NCI-H2227 (cell line): ENCODE results near the gene PRKN.
"Not testable (repeated sequence)": the region's sequence is repeated elsewhere in the genome, so short reads cannot be mapped to it uniquely, and the experiment has no call there.

Experiments
- DNase-seq: peaks from one replicate; lab custom pipeline; 2025; ENCODE audit not compliant: unreplicated experiment; lab: John Stamatoyannopoulos, UW

PRKN gene

DNA sequence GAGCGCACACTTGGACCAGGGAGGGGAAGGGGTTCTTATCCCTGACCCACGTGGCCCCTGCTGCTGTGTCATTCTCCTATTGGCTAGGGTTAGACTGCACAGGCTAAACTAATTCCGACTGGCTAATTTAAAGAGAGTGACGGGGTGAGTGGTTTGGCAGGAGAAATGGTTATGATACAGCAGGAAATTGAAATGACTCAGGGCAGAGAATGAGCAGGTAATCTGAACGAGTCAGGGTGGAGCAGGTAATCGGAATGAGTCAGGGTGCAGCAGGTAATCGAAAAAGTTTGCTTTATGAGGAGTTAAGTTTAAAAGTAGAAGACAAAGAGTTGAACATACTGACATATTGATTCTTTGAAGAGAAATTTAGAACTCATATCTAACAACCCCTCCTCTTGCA lies 1417.8 kb downstream of the PRKN start:
- not testable (repeated sequence) for DNase-seq

DNA sequence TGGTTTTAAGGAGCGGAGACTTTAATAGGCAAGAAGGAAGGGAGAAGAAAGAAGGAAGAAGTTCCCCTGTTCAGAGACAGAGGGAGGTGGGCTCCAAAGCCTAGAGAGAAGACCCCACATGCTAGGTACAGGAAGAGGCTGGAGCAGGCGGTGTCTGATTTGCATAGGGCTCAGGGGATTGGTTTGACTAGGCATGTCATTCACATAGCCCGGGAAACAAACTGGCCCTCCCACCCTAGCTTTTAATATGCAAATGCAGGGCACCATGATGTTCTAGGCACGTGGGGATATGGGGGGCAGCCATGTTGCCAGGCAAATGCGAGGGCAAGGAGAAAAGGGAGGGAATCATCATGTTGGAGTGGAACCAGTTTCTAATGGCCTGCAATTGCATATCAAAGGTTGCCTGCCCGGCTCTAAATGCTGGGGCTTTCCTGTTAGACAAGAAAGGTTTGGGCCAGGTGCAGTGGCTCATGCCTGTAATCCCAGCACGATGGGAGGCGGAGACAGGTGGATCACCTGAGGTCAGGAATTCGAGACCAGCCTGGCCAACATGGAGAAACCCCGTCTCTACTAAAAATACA lies 1419.4 kb downstream of the PRKN start:
- DNase-seq = no peak

GRCh38 chr6:161305860-161306259 lies 1421.7 kb downstream of the PRKN start:
- DNase-seq = no peak

DNA sequence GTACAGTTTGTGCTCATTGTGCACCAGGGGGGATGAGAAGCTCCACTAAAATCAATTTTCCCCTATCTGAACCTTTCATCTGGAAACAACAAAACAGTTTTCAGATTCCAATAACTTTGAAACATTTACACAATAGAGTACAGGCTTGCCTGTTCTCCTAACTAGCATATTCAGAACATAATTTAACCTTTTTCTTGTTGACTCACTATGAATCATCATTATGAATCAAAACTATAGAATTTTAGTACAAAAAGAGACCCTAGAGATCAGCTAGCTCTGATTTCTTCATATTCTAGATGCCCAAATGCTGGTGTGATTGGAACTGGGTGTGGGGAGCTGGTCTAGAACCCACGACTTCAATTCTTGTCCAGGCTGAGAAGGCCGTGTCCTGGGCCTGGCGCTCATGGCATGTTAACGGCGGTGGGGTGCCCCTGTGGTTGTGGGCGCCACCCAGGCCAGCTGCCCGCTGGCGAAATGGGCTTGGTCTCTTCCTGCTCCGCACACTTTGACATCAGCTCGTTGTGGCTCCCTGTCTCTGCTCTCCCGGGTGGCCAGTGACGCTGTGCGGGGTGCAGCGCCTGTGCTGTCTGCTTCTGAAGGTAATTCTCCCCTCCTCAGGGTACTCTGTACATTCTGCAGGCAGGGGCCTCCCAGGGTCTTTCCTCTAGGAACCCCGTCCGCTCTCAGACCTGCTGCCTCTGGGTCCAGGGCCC lies 1423.8 kb downstream of the PRKN start:
- DNase-seq = no peak

GRCh38 chr6:161302949-161303348 lies 1424.6 kb downstream of the PRKN start:
- DNase-seq = no peak

DNA sequence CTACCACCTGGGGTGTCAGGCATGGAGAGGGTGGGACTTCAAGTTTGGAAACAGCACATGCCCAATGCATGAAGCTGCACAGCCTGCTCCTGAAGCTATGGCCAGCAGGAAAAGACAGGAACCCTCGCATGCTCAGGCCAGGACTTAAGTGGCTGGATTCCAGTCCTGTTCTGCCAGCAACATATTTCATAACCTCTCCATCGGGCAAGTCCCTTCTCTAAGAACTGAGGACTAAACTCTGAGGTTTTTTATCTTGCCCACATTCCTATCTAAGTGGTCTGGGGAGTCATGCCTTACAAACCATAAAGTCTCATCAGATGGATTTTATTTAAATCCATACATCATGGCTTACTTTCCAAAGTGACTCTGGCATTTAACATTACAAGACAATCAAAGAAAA lies 1426.2 kb downstream of the PRKN start:
- DNase-seq = no peak

DNA sequence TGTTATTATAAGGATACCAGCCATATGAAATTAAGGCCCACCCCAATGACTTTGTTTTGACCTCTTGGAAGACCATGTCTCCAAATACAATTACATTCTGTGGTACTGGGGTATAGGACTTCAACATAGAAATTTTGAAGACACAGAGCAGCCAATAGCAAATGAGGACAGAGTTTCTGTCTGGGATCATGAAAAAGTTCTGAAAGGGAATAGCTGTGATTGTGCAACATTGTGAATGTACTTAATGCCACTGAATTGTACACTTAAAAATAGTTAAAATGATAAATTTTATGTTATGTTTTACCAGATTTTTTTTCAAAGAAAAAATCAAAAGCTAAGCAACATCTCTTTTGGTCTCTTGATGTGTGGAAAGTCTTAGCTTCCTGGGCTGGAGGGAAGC lies 1426.7 kb downstream of the PRKN start:
- DNase-seq = no peak

GRCh38 chr6:161299726-161300125 lies 1427.8 kb downstream of the PRKN start:
- DNase-seq = no peak
